Thymus (tissue), 11 donors: ENCODE data around the gene CINP. TPM values are rescaled to one million over a fixed set of nuclear protein-coding genes. Genes with fewer than 3 reads are reported as not detected.
"Not testable (repeated sequence)": the region's sequence is repeated elsewhere in the genome, so short reads cannot be mapped to it uniquely, and the experiment has no call there.

ENCODE experiments used
- DNase-seq, 9 donors: peaks; one replicate each; pipeline ENCODE4 v3.0.0-alpha.2; 2013; ENCODE audit warnings: low spot score in 9 of 9, low read depth in 6 of 9, missing footprints in 1 of 9
- H3K27ac ChIP-seq, 2 donors: one replicate each; pipeline ENCODE4 v1.5.1; 2013; ENCODE audit warnings: control low read depth in 1 of 2, low read depth in 1 of 2, low read length in 1 of 2, mild to moderate bottlenecking in 1 of 2, moderate library complexity in 1 of 2
- H3K27me3 ChIP-seq, 2 donors: one replicate each; pipeline ENCODE4 v1.5.1; 2013; ENCODE audit warnings: low read length in 1 of 2; ENCODE audit not compliant: control insufficient read depth in 2 of 2, insufficient read depth in 1 of 2
- H3K36me3 ChIP-seq, 2 donors: one replicate each; pipeline ENCODE4 v1.5.1; 2013; ENCODE audit warnings: low read length in 1 of 2, mild to moderate bottlenecking in 1 of 2, moderate library complexity in 1 of 2; ENCODE audit not compliant: control insufficient read depth in 2 of 2, insufficient read depth in 2 of 2
- H3K4me1 ChIP-seq, 2 donors: one replicate each; pipeline ENCODE4 v1.5.1; 2013; ENCODE audit warnings: low read length in 2 of 2; ENCODE audit not compliant: control insufficient read depth in 2 of 2, insufficient read depth in 2 of 2
- H3K4me3 ChIP-seq, 2 donors: one replicate each; pipeline ENCODE4 v1.5.1; 2013; ENCODE audit warnings: low read length in 2 of 2, control low read depth in 1 of 2, mild to moderate bottlenecking in 1 of 2
- H3K9me3 ChIP-seq, 2 donors: one replicate each; pipeline ENCODE4 v1.5.1; 2013; ENCODE audit warnings: low read length in 1 of 2, mild to moderate bottlenecking in 1 of 2; ENCODE audit not compliant: control insufficient read depth in 2 of 2, insufficient read depth in 1 of 2
- WGBS: extraction: QIAGEN DNeasy Blood & Tissue Kit; methylation state at CpG from one replicate; pipeline ENCODE4 v1.1.7; 2013; 5-methylcytosine and 5-hydroxymethylcytosine counted together
- polyA plus RNA-seq: library from polyadenylated mRNA; stranded (reverse); fragments of 200-250 nt; gene quantifications from one replicate; pipeline ENCODE4 v1.2.3, GENCODE V29; 2013
- total RNA-seq: library from RNA; stranded (reverse); fragments of 120-200 nt; gene quantifications from one replicate; pipeline ENCODE4 v1.2.4, GENCODE V29; 2013
- donor health status: healthy.

The CINP gene
- total and polyA plus RNA-seq, 2 donors = 26.7 to 33.4 TPM

- Histone ChIP-seq H3K36me3 (peaks cover 24 to 32% of the 10 kb centered on the region in 2 donors), H3K4me1 (no peaks in the 10 kb centered on the region), H3K4me3 (no peak overlapping the region), H3K27ac (no peak overlapping the region), H3K9me3 (peaks cover 0 to 3% of the 10 kb centered on the region in 2 donors), H3K27me3 (no peaks in the 10 kb centered on the region)
- WGBS = 97% methylated on average over 7 of the region's 7 CpGs
- no peak for DNase-seq
Observed at GRCh38 chr14:102335163-102335562, 27.5 kb downstream of the CINP start.

- Histone ChIP-seq H3K36me3 (peaks cover 22 to 29% of the 10 kb centered on the region in 2 donors), H3K27ac (no peak overlapping the region), H3K27me3 (no peaks in the 10 kb centered on the region), H3K9me3 (peaks cover 0 to 3% of the 10 kb centered on the region in 2 donors), H3K4me1 (no peaks in the 10 kb centered on the region), H3K4me3 (no peak overlapping the region)
- no peak for DNase-seq
- WGBS = 98% methylated on average over 13 of the region's 13 CpGs
Observed at GRCh38 chr14:102333795-102334705, 28.6 kb downstream of the CINP start.

- Histone ChIP-seq H3K4me1 (no peaks in the 10 kb centered on the region), H3K27ac (no peak overlapping the region), H3K27me3 (no peaks in the 10 kb centered on the region), H3K9me3 (peaks cover 0 to 3% of the 10 kb centered on the region in 2 donors), H3K4me3 (no peak overlapping the region), H3K36me3 (peaks cover 15 to 24% of the 10 kb centered on the region in 2 donors)
- 95% methylated on average over 7 of the region's 7 CpGs for WGBS
- no peak for DNase-seq
Observed at GRCh38 chr14:102333390-102333789, 29.3 kb downstream of the CINP start.

GRCh38 chr14:102330806-102331205 is 31.9 kb downstream of the CINP start:
- Histone ChIP-seq H3K4me1 (no peaks in the 10 kb centered on the region), H3K27me3 (no peaks in the 10 kb centered on the region), H3K4me3 (no peak overlapping the region), H3K9me3 (peaks cover 0 to 3% of the 10 kb centered on the region in 2 donors), H3K27ac (no peak overlapping the region), H3K36me3 (peaks cover 9 to 21% of the 10 kb centered on the region in 2 donors)
- 97% methylated on average over 8 of the region's 8 CpGs for WGBS
- DNase-seq = no peak

GRCh38 chr14:102329381-102329780 is 33.3 kb downstream of the CINP start:
- H3K27ac ChIP-seq, H3K4me3 ChIP-seq, DNase-seq, H3K4me1 ChIP-seq, H3K27me3 ChIP-seq, H3K9me3 ChIP-seq: not testable (repeated sequence)
- peaks cover 9 to 11% of the 10 kb centered on the region in 2 donors for H3K36me3 ChIP-seq
- 97% methylated on average over 6 of the region's 6 CpGs for WGBS

- DNase-seq = no peak
- WGBS = 98% methylated on average over 14 of the region's 14 CpGs
- Histone ChIP-seq H3K27ac (no peak overlapping the region), H3K27me3 (no peaks in the 10 kb centered on the region), H3K9me3 (no peaks in the 10 kb centered on the region), H3K4me1 (no peaks in the 10 kb centered on the region), H3K4me3 (no peak overlapping the region), H3K36me3 (peaks cover 0 to under 1% of the 10 kb centered on the region in 2 donors)
Observed at GRCh38 chr14:102326583-102326982, 36.1 kb downstream of the CINP start.

- no peak for DNase-seq
- Histone ChIP-seq H3K36me3 (no peaks in the 10 kb centered on the region), H3K27me3 (no peaks in the 10 kb centered on the region), H3K9me3 (no peaks in the 10 kb centered on the region), H3K27ac (no peak overlapping the region), H3K4me3 (no peak overlapping the region), H3K4me1 (peaks cover under 1 to 4% of the 10 kb centered on the region in 2 donors)
- WGBS = 97% methylated on average over 9 of the region's 9 CpGs
Observed at GRCh38 chr14:102325791-102326345, 36.8 kb downstream of the CINP start.

GRCh38 chr14:102323102-102323501 is 39.6 kb downstream of the CINP start:
- peak in 2 of 9 donors; percentile 7 to 19 for DNase-seq
- H3K36me3 ChIP-seq = no peaks in the 10 kb centered on the region
- 54% methylated on average over 8 of the region's 8 CpGs for WGBS
- H3K9me3 ChIP-seq = peaks cover 0 to 4% of the 10 kb centered on the region in 2 donors
- H3K27me3 ChIP-seq = no peaks in the 10 kb centered on the region
- peaks cover 13 to 21% of the 10 kb centered on the region in 2 donors for H3K4me1 ChIP-seq
- no peak overlapping the region for H3K27ac ChIP-seq
- H3K4me3 ChIP-seq = no peak overlapping the region
